Erythroblast (primary cell): ENCODE measurements around the gene LSM8.

ENCODE experiments used
- GATA1 ChIP-seq: IDR thresholded peaks from 2 replicates; pipeline ENCODE4 v1.6.1; 2011; ENCODE audit warnings: low read depth, mild to moderate bottlenecking, control low read depth, low read length, moderate library complexity
- POLR2A ChIP-seq: IDR thresholded peaks from 2 replicates; pipeline ENCODE4 v1.6.1; 2011; ENCODE audit warnings: mild to moderate bottlenecking, low read length

GRCh38 chr7:118179191-118179590 is 4.8 kb upstream of the LSM8 start:
- TF ChIP-seq POLR2A: no peak
- no peak for TF ChIP-seq GATA1
